GM19099 (cell line): Measurements from ENCODE around the gene INPP4B.

Source experiments
- POLR2A ChIP-seq: IDR thresholded peaks from 3 replicates; pipeline ENCODE4 v1.6.1; 2011; ENCODE audit warnings: low read depth; ENCODE audit not compliant: insufficient read length; ENCODE audit errors: extremely low read depth

The INPP4B gene

GRCh38 chr4:142144813-142145212, 701.3 kb downstream of the INPP4B start:
- TF ChIP-seq POLR2A = no peak

- TF ChIP-seq POLR2A = no peak
These were observed 703.6 kb downstream of the INPP4B start for GRCh38 chr4:142142366-142143054.

- TF ChIP-seq POLR2A = no peak
These were observed 704.9 kb downstream of the INPP4B start for GRCh38 chr4:142141224-142141623.

GRCh38 chr4:142130666-142131065, 715.4 kb downstream of the INPP4B start:
- TF ChIP-seq POLR2A = no peak

- TF ChIP-seq POLR2A = no peak
These were observed 716.2 kb downstream of the INPP4B start for GRCh38 chr4:142129931-142130330.

- no peak for TF ChIP-seq POLR2A
These were observed 716.6 kb downstream of the INPP4B start for GRCh38 chr4:142129473-142129872.

GRCh38 chr4:142128529-142128928, 717.6 kb downstream of the INPP4B start:
- TF ChIP-seq POLR2A = no peak

- no peak for TF ChIP-seq POLR2A
These were observed 719.1 kb downstream of the INPP4B start for GRCh38 chr4:142126890-142127497.

GRCh38 chr4:142124874-142125273, 721.2 kb downstream of the INPP4B start:
- no peak for TF ChIP-seq POLR2A

GRCh38 chr4:142121448-142122350, 724.4 kb downstream of the INPP4B start:
- no peak for TF ChIP-seq POLR2A

GRCh38 chr4:142120921-142121320, 725.2 kb downstream of the INPP4B start:
- TF ChIP-seq POLR2A = no peak

GRCh38 chr4:142112451-142112850, 733.6 kb downstream of the INPP4B start:
- TF ChIP-seq POLR2A = no peak

GRCh38 chr4:142110136-142110535, 736.0 kb downstream of the INPP4B start:
- TF ChIP-seq POLR2A = no peak

- no peak for TF ChIP-seq POLR2A
These were observed 742.1 kb downstream of the INPP4B start for GRCh38 chr4:142104041-142104440.

- TF ChIP-seq POLR2A = no peak
These were observed 744.7 kb downstream of the INPP4B start for GRCh38 chr4:142101401-142101800.

GRCh38 chr4:142100941-142101340, 745.2 kb downstream of the INPP4B start:
- no peak for TF ChIP-seq POLR2A
